SK-N-SH (cell line): ENCODE results near the gene TMOD4. TPM values are rescaled to one million over a fixed set of nuclear protein-coding genes. Genes with fewer than 3 reads are reported as not detected.
A peak's percentile ranks its signal among the peaks of the same experiment; 100 is the strongest.

Source experiments
- CTCF ChIA-PET: fragments of 300-600, 350-600 bp; formaldehyde crosslinking; extraction: SDS; loops from one replicate; lab custom pipeline; 2021; lab: Yijun Ruan, JAX
- POLR2A ChIA-PET: fragments of 350-600 bp; sonication (Branson Sonifier 250); formaldehyde crosslinking; extraction: SDS; loops from one replicate; lab custom pipeline; 2020; ENCODE audit warnings: antibody characterized with exemption, inconsistent platforms; lab: Yijun Ruan, JAX
- DNase-seq: peaks from one replicate; pipeline ENCODE4 v3.0.0; 2012
- H2AFZ ChIP-seq: fragments of 200-600 bp; sonication (generic); 2 replicates; pipeline ENCODE4 v1.8.1; 2016; ENCODE audit warnings: antibody characterized with exemption, mild to moderate bottlenecking, low read depth
- H3F3A ChIP-seq: fragments of 200-600 bp; sonication (generic); replicated peaks from 2 replicates; pipeline ENCODE3; 2016; ENCODE audit warnings: antibody characterized with exemption, mild to moderate bottlenecking; ENCODE audit not compliant: insufficient read depth
- H3K27ac ChIP-seq, 2 experiments: fragments of 200-500 bp in 1 of 2; fragments of 200-600 bp in 1 of 2; sonication (Bioruptor generic) in 1 of 2; sonication (generic), shearing (Covaris generic) in 1 of 2; 2 replicates each; pipeline versions ENCODE4 v1.5.1 to v1.6.1; 2014 to 2016; ENCODE audit warnings: low read depth in 2 of 2, inconsistent platforms in 1 of 2, low read length in 1 of 2, mild to moderate bottlenecking in 1 of 2, mixed read lengths in 1 of 2
- H3K27me3 ChIP-seq: fragments of 200-600 bp; sonication (generic), shearing (Covaris generic); 2 replicates; pipeline ENCODE4 v1.6.1; 2016; ENCODE audit warnings: mixed run types; ENCODE audit not compliant: insufficient read depth
- H3K36me3 ChIP-seq, 2 experiments: fragments of 200-500 bp in 1 of 2; fragments of 200-600 bp in 1 of 2; sonication (Bioruptor generic) in 1 of 2; sonication (generic) in 1 of 2; replicated peaks in 1 of 2; 2 replicates each; pipeline versions ENCODE3 to v1.5.1; 2014 to 2016; ENCODE audit warnings: low read length in 1 of 2, mild to moderate bottlenecking in 1 of 2; ENCODE audit not compliant: insufficient read depth in 2 of 2, control insufficient read depth in 1 of 2
- H3K4me1 ChIP-seq, 2 experiments: fragments of 200-500 bp in 1 of 2; fragments of 200-600 bp in 1 of 2; sonication (Bioruptor generic) in 1 of 2; sonication (generic), shearing (Covaris generic) in 1 of 2; 2 replicates each; pipeline versions ENCODE4 v1.5.1 to v1.6.1; 2014 to 2016; ENCODE audit warnings: low read depth in 1 of 2, low read length in 1 of 2, mixed run types in 1 of 2; ENCODE audit not compliant: insufficient read depth in 2 of 2, control insufficient read depth in 1 of 2
- H3K4me2 ChIP-seq: fragments of 200-600 bp; sonication (generic), shearing (Covaris generic); 2 replicates; pipeline ENCODE4 v1.6.1; 2017; ENCODE audit warnings: mixed run types
- H3K4me3 ChIP-seq, 2 experiments: fragments of 200-500 bp in 1 of 2; fragments of 200-600 bp in 1 of 2; sonication (Bioruptor generic) in 1 of 2; sonication (generic), shearing (Covaris generic) in 1 of 2; 2 replicates each; pipeline versions ENCODE4 v1.5.1 to v1.8.1; 2014 to 2016; ENCODE audit warnings: low read depth in 2 of 2, inconsistent platforms in 1 of 2, low read length in 1 of 2, mild to moderate bottlenecking in 1 of 2, mixed read lengths in 1 of 2, moderate library complexity in 1 of 2
- H3K79me2 ChIP-seq: fragments of 200-600 bp; sonication (generic); 2 replicates; pipeline ENCODE4 v1.8.1; 2017; ENCODE audit warnings: mild to moderate bottlenecking; ENCODE audit not compliant: insufficient read depth
- H3K9ac ChIP-seq: fragments of 200-600 bp; sonication (generic); 2 replicates; pipeline ENCODE4 v1.6.1; 2017; ENCODE audit warnings: mixed run types
- H3K9me2 ChIP-seq: fragments of 200-600 bp; sonication (generic); 2 replicates; pipeline ENCODE4 v1.6.1; 2017; ENCODE audit warnings: mixed run types
- H3K9me3 ChIP-seq: fragments of 200-600 bp; sonication (generic); 2 replicates; pipeline ENCODE4 v1.6.1; 2017; ENCODE audit warnings: mixed run types, mild to moderate bottlenecking, moderate library complexity
- H4K20me1 ChIP-seq: fragments of 200-600 bp; sonication (generic); 2 replicates; pipeline ENCODE4 v1.6.1; 2017; ENCODE audit warnings: mild to moderate bottlenecking, mixed run types; ENCODE audit not compliant: insufficient read depth
- CHD2 ChIP-seq: fragments of 150-350 bp; IDR thresholded peaks from 2 replicates; pipeline ENCODE4 v1.6.1; 2018; ENCODE audit warnings: low read length; ENCODE audit not compliant: partially characterized antibody
- GATA2 ChIP-seq: sonication (generic); formaldehyde crosslinking; IDR thresholded peaks from 2 replicates; pipeline ENCODE4 v1.5.0; 2020; ENCODE audit warnings: mild to moderate bottlenecking, missing genetic modification reagents
- MXI1 ChIP-seq: IDR thresholded peaks from 2 replicates; pipeline ENCODE4 v1.6.1; 2012; ENCODE audit warnings: mild to moderate bottlenecking, low read depth, low read length, improper control_type of control experiment
- POLR2AphosphoS5 ChIP-seq: IDR thresholded peaks from 2 replicates; pipeline ENCODE4 v1.6.1; 2012; ENCODE audit warnings: low read depth, low read length
- TAF1 ChIP-seq: IDR thresholded peaks from 2 replicates; pipeline ENCODE4 v1.6.1; 2012; ENCODE audit warnings: low read depth, mild to moderate bottlenecking, low read length, moderate library complexity, borderline replicate concordance
- YY1 ChIP-seq: IDR thresholded peaks from 2 replicates; pipeline ENCODE4 v1.4.0; 2012; ENCODE audit warnings: low read depth, mild to moderate bottlenecking
- WGBS: methylation state at CpG from one replicate; pipeline ENCODE4 v1.1.6; 2017; ENCODE audit warnings: low lambda C conversion rate; 5-methylcytosine and 5-hydroxymethylcytosine counted together
- polyA plus RNA-seq, 3 experiments: library from polyadenylated mRNA; depleted of rRNA; stranded (reverse); fragments of >200 nt; gene quantifications; 2 replicates each; pipeline ENCODE4 v1.2.3, GENCODE V29; 2012
- TF ChIP-seq, protein P1 (sequence below): IDR thresholded peaks from 2 replicates; pipeline ENCODE4; 2012
- TF ChIP-seq, protein P2 (sequence below): fragments of 200-600 bp; sonication (generic); IDR thresholded peaks from 2 replicates; pipeline ENCODE4 v1.6.1; 2017; ENCODE audit warnings: antibody characterized with exemption, mild to moderate bottlenecking, moderate library complexity

TMOD4 gene
- polyA plus RNA-seq, 1 of the 3 experiments (the other 2 are of a cell fraction), result 0.59 TPM

DNA sequence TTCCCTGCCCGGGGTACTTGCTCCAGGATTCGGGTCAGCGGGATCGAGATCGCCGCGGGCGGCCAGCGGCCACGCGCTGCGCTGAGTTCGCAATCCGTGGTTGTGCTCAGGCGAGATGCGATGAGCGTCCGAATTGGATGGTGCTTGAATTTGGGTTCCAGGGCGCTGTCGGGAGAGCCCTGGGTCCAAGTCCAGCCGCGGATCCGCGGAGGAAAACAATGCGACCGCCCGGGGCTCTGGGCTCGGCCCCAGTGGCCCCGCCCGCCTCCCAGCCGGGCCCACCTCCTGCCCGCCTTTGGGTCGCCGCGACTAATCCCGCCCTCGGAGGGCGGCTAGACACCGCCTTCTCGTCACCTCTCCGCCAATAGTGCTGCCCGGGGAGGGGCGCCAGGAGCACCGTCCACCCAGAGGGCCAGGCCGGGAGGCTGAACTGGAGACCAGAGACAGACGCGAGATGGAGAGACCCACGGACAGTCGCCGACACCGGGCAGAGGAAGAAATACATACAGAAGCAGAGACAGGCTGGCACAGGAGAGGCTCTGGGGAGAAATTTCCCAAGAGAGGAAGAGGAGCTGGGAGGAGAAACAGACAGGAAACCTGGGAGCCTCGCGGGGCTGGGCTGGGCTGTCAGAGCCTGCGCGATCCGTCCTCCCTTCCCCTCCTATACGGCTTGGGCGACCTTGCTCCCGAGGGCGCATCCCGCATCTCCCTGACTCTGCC lies 29.2 kb downstream of the TMOD4 start, which contains the start of gene SEMA6C:
TSS of gene SEMA6C (minus strand) at position 220 of the 720 bp plus-strand sequence. CDS start 4,010 bp downstream, outside the sequence.
- Histone ChIP-seq H3K4me3 (peak within 1 kb of the TSS; percentile 70 to 91), H3K4me1 (peaks cover 0 to 21% of the 10 kb centered on the region in 2 experiments; a peak in 1 of 4 replicates), H3K79me2 (no peaks in the 10 kb centered on the region), H3K9me2 (no peaks in the 10 kb centered on the region), H3K9ac (peak within 1 kb of the TSS; percentile 82), H3K4me2 (peak within 1 kb of the TSS; percentile 98), H3K36me3 (no peaks in the 10 kb centered on the region), H2AFZ (peak within 1 kb of the TSS; percentile 87), H4K20me1 (no peaks in the 10 kb centered on the region), H3K27ac (peak within 1 kb of the TSS; percentile 21 to 60; a peak in 2 of 4 replicates), H3K27me3 (no peaks in the 10 kb centered on the region), H3F3A (no peaks in the 10 kb centered on the region), H3K9me3 (no peaks in the 10 kb centered on the region)
- CTCF ChIA-PET, result interaction anchor here (1.1 to 6.8 kb wide), 2 partner anchors 9 to 16 kb away, joined by 3 to 40 read pairs; partner anchors contain the start of gene TNFAIP8L2
- POLR2A ChIA-PET, result no interaction called here
- TF ChIP-seq, protein P1, sequence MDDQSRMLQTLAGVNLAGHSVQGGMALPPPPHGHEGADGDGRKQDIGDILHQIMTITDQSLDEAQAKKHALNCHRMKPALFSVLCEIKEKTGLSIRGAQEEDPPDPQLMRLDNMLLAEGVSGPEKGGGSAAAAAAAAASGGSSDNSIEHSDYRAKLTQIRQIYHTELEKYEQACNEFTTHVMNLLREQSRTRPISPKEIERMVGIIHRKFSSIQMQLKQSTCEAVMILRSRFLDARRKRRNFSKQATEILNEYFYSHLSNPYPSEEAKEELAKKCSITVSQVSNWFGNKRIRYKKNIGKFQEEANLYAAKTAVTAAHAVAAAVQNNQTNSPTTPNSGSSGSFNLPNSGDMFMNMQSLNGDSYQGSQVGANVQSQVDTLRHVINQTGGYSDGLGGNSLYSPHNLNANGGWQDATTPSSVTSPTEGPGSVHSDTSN, result 0 out of 2 replicates have a peak, but pooled peaks have one; percentile 13
- TF ChIP-seq MXI1 (peak; percentile 51; the same call in 1 of the 2 replicates), CHD2 (peak; percentile 23), TAF1 (peak; percentile 85), YY1 (no peak), POLR2AphosphoS5 (peak; percentile 77)
- TF ChIP-seq, protein P2, sequence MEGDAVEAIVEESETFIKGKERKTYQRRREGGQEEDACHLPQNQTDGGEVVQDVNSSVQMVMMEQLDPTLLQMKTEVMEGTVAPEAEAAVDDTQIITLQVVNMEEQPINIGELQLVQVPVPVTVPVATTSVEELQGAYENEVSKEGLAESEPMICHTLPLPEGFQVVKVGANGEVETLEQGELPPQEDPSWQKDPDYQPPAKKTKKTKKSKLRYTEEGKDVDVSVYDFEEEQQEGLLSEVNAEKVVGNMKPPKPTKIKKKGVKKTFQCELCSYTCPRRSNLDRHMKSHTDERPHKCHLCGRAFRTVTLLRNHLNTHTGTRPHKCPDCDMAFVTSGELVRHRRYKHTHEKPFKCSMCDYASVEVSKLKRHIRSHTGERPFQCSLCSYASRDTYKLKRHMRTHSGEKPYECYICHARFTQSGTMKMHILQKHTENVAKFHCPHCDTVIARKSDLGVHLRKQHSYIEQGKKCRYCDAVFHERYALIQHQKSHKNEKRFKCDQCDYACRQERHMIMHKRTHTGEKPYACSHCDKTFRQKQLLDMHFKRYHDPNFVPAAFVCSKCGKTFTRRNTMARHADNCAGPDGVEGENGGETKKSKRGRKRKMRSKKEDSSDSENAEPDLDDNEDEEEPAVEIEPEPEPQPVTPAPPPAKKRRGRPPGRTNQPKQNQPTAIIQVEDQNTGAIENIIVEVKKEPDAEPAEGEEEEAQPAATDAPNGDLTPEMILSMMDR, result no peak
- DNase-seq, result peak; percentile 96
- 0% methylated on average over 37 of the region's 61 CpGs for WGBS

DNA sequence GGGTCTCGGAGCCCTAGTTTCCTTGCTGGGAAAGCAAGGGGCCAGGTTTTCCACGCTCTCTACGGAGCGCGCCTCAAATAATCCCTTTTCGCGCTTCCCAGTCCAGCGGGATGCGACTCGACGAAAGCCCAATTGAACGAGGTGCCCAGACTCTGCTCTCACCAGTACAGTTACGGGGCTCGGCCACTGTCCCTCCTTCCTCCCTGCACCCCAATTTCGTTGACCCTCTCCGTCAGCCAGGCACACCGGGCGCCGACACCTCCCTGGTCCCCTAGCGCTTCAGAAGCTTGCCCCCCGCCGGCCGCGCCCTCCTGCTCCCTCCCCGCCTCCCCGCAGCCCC lies 29.7 kb downstream of the TMOD4 start:
- Histone ChIP-seq H4K20me1 (no peaks in the 10 kb centered on the region), H3F3A (no peaks in the 10 kb centered on the region), H3K4me2 (peak overlapping the region; percentile 98), H2AFZ (peak overlapping the region; percentile 87), H3K9me3 (no peaks in the 10 kb centered on the region), H3K27ac (no peak overlapping the region; a peak in 1 of 4 replicates), H3K36me3 (no peaks in the 10 kb centered on the region), H3K9ac (peak overlapping the region; percentile 82), H3K4me3 (peak overlapping the region; percentile 70 to 91), H3K27me3 (no peaks in the 10 kb centered on the region), H3K79me2 (no peaks in the 10 kb centered on the region), H3K9me2 (no peaks in the 10 kb centered on the region), H3K4me1 (peaks cover 0 to 21% of the 10 kb centered on the region in 2 experiments; a peak in 1 of 4 replicates)
- CTCF ChIA-PET, result interaction anchor here (1.1 to 6.8 kb wide), 2 partner anchors 10 to 15 kb away, joined by 3 to 40 read pairs; partner anchors contain the start of gene TNFAIP8L2
- POLR2A ChIA-PET, result no interaction called here
- 12% methylated on average over 23 of the region's 26 CpGs for WGBS
- DNase-seq, result peak; percentile 52
- no peak for TF ChIP-seq MXI1
- no peak for TF ChIP-seq POLR2AphosphoS5
- no peak for TF ChIP-seq GATA2 (CRISPR knock-in tag)
- TF ChIP-seq, protein P2, result no peak
